H1 (cell line): ENCODE results near the gene RPLP2. TPM values are rescaled to one million over a fixed set of nuclear protein-coding genes. Genes with fewer than 3 reads are reported as not detected.
A peak's percentile ranks its signal among the peaks of the same experiment; 100 is the strongest.

Source experiments
- CTCF ChIA-PET: fragments of 300-600 bp; sonication (Branson Sonifier 250); formaldehyde crosslinking; loops from one replicate; lab custom pipeline; 2021; ENCODE audit not compliant: partially characterized antibody; lab: Charles Lee
- POLR2A ChIA-PET: fragments of 300-600 bp; sonication (Branson Sonifier 250); formaldehyde crosslinking; loops from one replicate; lab custom pipeline; 2021; ENCODE audit warnings: inconsistent platforms; ENCODE audit not compliant: partially characterized antibody; lab: Charles Lee
- DNase-seq, 2 experiments: peaks; one replicate each; pipeline versions ENCODE4 v3.0.0 to v3.0.0-alpha.2; 2010 to 2022; ENCODE audit warnings: low spot score in 2 of 2, low read depth in 1 of 2, mixed read lengths in 1 of 2
- FAIRE-seq: peaks from 2 replicates; lab custom pipeline; 2011; peaks lifted over from hg19 to GRCh38; lab: Jason Lieb, UNC
- H2AFZ ChIP-seq: 2 replicates; pipeline ENCODE4 v1.8.1; 2012; ENCODE audit warnings: low read length, inconsistent platforms
- H2AK5ac ChIP-seq: 2 replicates; pipeline ENCODE4 v1.6.1; 2013; ENCODE audit warnings: low read depth, low read length
- H2BK120ac ChIP-seq: replicated peaks from 2 replicates; pipeline ENCODE3; 2013; ENCODE audit warnings: low read depth, low read length, inconsistent platforms
- H2BK12ac ChIP-seq: 2 replicates; pipeline ENCODE4 v1.6.1; 2013; ENCODE audit warnings: low read depth, low read length
- H2BK15ac ChIP-seq: 2 replicates; pipeline ENCODE4 v1.6.1; 2013; ENCODE audit warnings: low read length
- H2BK20ac ChIP-seq: 2 replicates; pipeline ENCODE4 v1.6.1; 2013; ENCODE audit warnings: low read length
- H2BK5ac ChIP-seq: 2 replicates; pipeline ENCODE4 v1.6.1; 2013; ENCODE audit warnings: low read depth, low read length
- H3K14ac ChIP-seq: 2 replicates; pipeline ENCODE4 v1.6.1; 2013; ENCODE audit warnings: inconsistent platforms; ENCODE audit not compliant: insufficient read length
- H3K18ac ChIP-seq: 2 replicates; pipeline ENCODE4 v1.6.1; 2013; ENCODE audit warnings: low read length; ENCODE audit errors: extremely low read depth
- H3K23ac ChIP-seq: 2 replicates; pipeline ENCODE4 v1.6.1; 2013; ENCODE audit warnings: inconsistent platforms; ENCODE audit not compliant: insufficient read length
- H3K23me2 ChIP-seq: 2 replicates; pipeline ENCODE4 v1.6.1; 2013; ENCODE audit warnings: low read depth, low read length
- H3K27ac ChIP-seq: 2 replicates; pipeline ENCODE4 v1.6.1; 2011; ENCODE audit warnings: low read depth, low read length, inconsistent platforms
- H3K27me3 ChIP-seq, 4 experiments: replicated peaks in 1 of 4; 1 replicate in 1 of 4; 2 replicates in 3 of 4; pipeline versions ENCODE4 v1.6.1 to v1.8.1; 2011 to 2013; ENCODE audit warnings: low read length in 3 of 4, mild to moderate bottlenecking in 3 of 4, inconsistent platforms in 2 of 4, mixed read lengths in 2 of 4, moderate library complexity in 1 of 4; ENCODE audit not compliant: control insufficient read depth in 3 of 4, insufficient read depth in 3 of 4; ENCODE audit errors: extremely low read depth in 1 of 4
- H3K36me3 ChIP-seq, 4 experiments: 2 replicates each; pipeline versions ENCODE4 v1.6.1 to v1.8.1; 2011 to 2013; ENCODE audit warnings: mild to moderate bottlenecking in 4 of 4, low read length in 3 of 4, moderate library complexity in 2 of 4, control low read depth in 1 of 4, inconsistent platforms in 1 of 4; ENCODE audit not compliant: insufficient read depth in 4 of 4, control insufficient read depth in 2 of 4
- H3K4ac ChIP-seq: replicated peaks from 2 replicates; pipeline ENCODE3; 2013; ENCODE audit warnings: low read length, low read depth, mixed read lengths, inconsistent platforms; ENCODE audit not compliant: insufficient read length
- H3K4me1 ChIP-seq, 4 experiments: replicated peaks in 1 of 4; 1 replicate in 1 of 4; 2 replicates in 3 of 4; pipeline versions ENCODE4 v1.6.1 to v1.8.1; 2011 to 2013; ENCODE audit warnings: low read length in 3 of 4, inconsistent platforms in 2 of 4, mixed read lengths in 1 of 4; ENCODE audit not compliant: insufficient read depth in 4 of 4, control insufficient read depth in 3 of 4
- H3K4me2 ChIP-seq, 2 experiments: 2 replicates each; pipeline versions ENCODE4 v1.6.1 to v1.8.1; 2011 to 2013; ENCODE audit warnings: low read depth in 2 of 2, low read length in 2 of 2, control low read depth in 1 of 2, inconsistent platforms in 1 of 2, mild to moderate bottlenecking in 1 of 2; ENCODE audit not compliant: insufficient read depth in 1 of 2
- H3K4me3 ChIP-seq, 4 experiments: fragments of 200-600, 300-600 bp in 1 of 4; sonication (generic), shearing (Covaris generic), sonication (Bioruptor Twin) in 1 of 4; 2 replicates each; pipeline versions ENCODE4 v1.5.1 to v1.8.1; 2011 to 2016; ENCODE audit warnings: low read length in 4 of 4, low read depth in 3 of 4, control low read depth in 2 of 4, inconsistent platforms in 2 of 4, mild to moderate bottlenecking in 2 of 4, mixed read lengths in 1 of 4, moderate library complexity in 1 of 4; ENCODE audit not compliant: insufficient read depth in 2 of 4; ENCODE audit errors: extremely low read depth in 1 of 4
- H3K56ac ChIP-seq: replicated peaks from 2 replicates; pipeline ENCODE3; 2013; ENCODE audit warnings: low read depth, mild to moderate bottlenecking, mixed read lengths, low read length, inconsistent platforms; ENCODE audit not compliant: insufficient read length
- H3K79me1 ChIP-seq: 2 replicates; pipeline ENCODE4 v1.6.1; 2013; ENCODE audit warnings: low read depth, low read length, control low read depth
- H3K79me2 ChIP-seq, 2 experiments: 2 replicates each; pipeline versions ENCODE4 v1.6.1 to v1.8.1; 2012 to 2013; ENCODE audit warnings: low read length in 2 of 2, mild to moderate bottlenecking in 2 of 2, inconsistent platforms in 1 of 2; ENCODE audit not compliant: insufficient read depth in 2 of 2, control insufficient read depth in 1 of 2
- H3K9ac ChIP-seq, 4 experiments: replicated peaks in 1 of 4; 1 replicate in 1 of 4; 2 replicates in 3 of 4; pipeline versions ENCODE4 v1.6.1 to v1.8.1; 2011 to 2013; ENCODE audit warnings: low read depth in 3 of 4, low read length in 3 of 4, control low read depth in 2 of 4, mild to moderate bottlenecking in 2 of 4, moderate library complexity in 2 of 4, inconsistent platforms in 1 of 4; ENCODE audit errors: extremely low read depth in 1 of 4
- H3K9me3 ChIP-seq, 2 experiments: 2 replicates each; pipeline versions ENCODE4 v1.6.1 to v1.8.1; 2012 to 2013; ENCODE audit warnings: mild to moderate bottlenecking in 2 of 2, moderate library complexity in 2 of 2, control low read depth in 1 of 2, inconsistent platforms in 1 of 2, low read depth in 1 of 2, low read length in 1 of 2, mixed read lengths in 1 of 2; ENCODE audit not compliant: insufficient read depth in 2 of 2
- H4K20me1 ChIP-seq, 2 experiments: replicated peaks in 1 of 2; 2 replicates each; pipeline versions ENCODE3 to v1.8.1; 2011 to 2013; ENCODE audit warnings: inconsistent platforms in 2 of 2, low read length in 2 of 2, mild to moderate bottlenecking in 1 of 2; ENCODE audit not compliant: insufficient read depth in 2 of 2, control insufficient read depth in 1 of 2
- H4K5ac ChIP-seq: 2 replicates; pipeline ENCODE4 v1.6.1; 2013; ENCODE audit warnings: low read length, low read depth, mixed read lengths, inconsistent platforms; ENCODE audit not compliant: insufficient read length
- H4K8ac ChIP-seq: 2 replicates; pipeline ENCODE4 v1.8.0; 2013; ENCODE audit warnings: mild to moderate bottlenecking, moderate library complexity, low read length, inconsistent platforms; ENCODE audit not compliant: insufficient read depth; ENCODE audit errors: extremely low read depth
- H4K91ac ChIP-seq: replicated peaks from 2 replicates; pipeline ENCODE3; 2013; ENCODE audit warnings: low read length, mixed read lengths, inconsistent platforms; ENCODE audit not compliant: insufficient read length
- ASH2L ChIP-seq: fragments of 200-600, 300-600 bp; sonication (generic); IDR thresholded peaks from one replicate; pipeline ENCODE4 v1.7.1; 2017; ENCODE audit warnings: low read length
- BCL11A ChIP-seq, 2 experiments: IDR thresholded peaks; one replicate each; pipeline ENCODE4 v1.6.1; 2011; ENCODE audit warnings: low read depth in 2 of 2, low read length in 2 of 2, mild to moderate bottlenecking in 2 of 2
- CBX5 ChIP-seq: fragments of 300-800, 300-1000 bp; sonication (generic); IDR thresholded peaks from 2 replicates; pipeline ENCODE4 v1.7.1; 2016; ENCODE audit warnings: antibody characterized with exemption, low read length, low read depth
- CBX8 ChIP-seq: fragments of 300-800, 300-1000 bp; sonication (generic); IDR thresholded peaks from 2 replicates; pipeline ENCODE4 v1.7.1; 2016; ENCODE audit warnings: low read depth, low read length, borderline replicate concordance
- CHD2 ChIP-seq: IDR thresholded peaks from 2 replicates; pipeline ENCODE4 v1.6.1; 2012; ENCODE audit warnings: low read length, improper control_type of control experiment
- MAX ChIP-seq: IDR thresholded peaks from 2 replicates; pipeline ENCODE4 v1.6.1; 2012; ENCODE audit warnings: inconsistent platforms
- NANOG ChIP-seq: IDR thresholded peaks from 2 replicates; pipeline ENCODE4 v1.6.1; 2011; ENCODE audit warnings: low read length, low read depth, mild to moderate bottlenecking, inconsistent platforms; ENCODE audit not compliant: insufficient read depth, poor library complexity, severe bottlenecking
- PHF8 ChIP-seq: fragments of 200-600 bp; sonication (generic); conservative IDR thresholded peaks from 2 replicates; pipeline ENCODE4 v1.7.1; 2012; ENCODE audit warnings: low read depth, mild to moderate bottlenecking, inconsistent platforms, low read length, moderate library complexity
- POU5F1 ChIP-seq: IDR thresholded peaks from 2 replicates; pipeline ENCODE4 v1.6.1; 2011; ENCODE audit warnings: low read depth, mild to moderate bottlenecking, low read length, moderate library complexity
- RNF2 ChIP-seq: fragments of 200-900, 300-1000 bp; sonication (generic); IDR thresholded peaks from 2 replicates; pipeline ENCODE4 v1.7.1; 2016; ENCODE audit warnings: borderline replicate concordance, low read depth, mild to moderate bottlenecking, antibody characterized with exemption, low read length; ENCODE audit not compliant: poor library complexity, severe bottlenecking; ENCODE audit errors: missing control alignments
- WGBS, 2 experiments: shearing (Covaris generic) in 1 of 2; methylation state at CpG; one replicate each; pipeline versions ENCODE4 v1.1.6 to v1.1.7; 2013 to 2015; ENCODE audit warnings: low lambda C conversion rate in 2 of 2, mixed read lengths in 2 of 2, inconsistent platforms in 1 of 2, low coverage in 1 of 2, missing lambda C conversion rate in 1 of 2; ENCODE audit not compliant: insufficient replicate concordance in 2 of 2, insufficient coverage in 1 of 2, insufficient read length in 1 of 2; ENCODE audit errors: extremely low coverage in 1 of 2, missing lambda C conversion rate in 1 of 2; 5-methylcytosine and 5-hydroxymethylcytosine counted together
- polyA plus RNA-seq, 7 experiments: library from polyadenylated mRNA; depleted of rRNA in 3 of 7; stranded (reverse) in 5 of 7; unstranded in 2 of 7; fragments of >200 nt in 5 of 7; fragments of 200-250 nt in 2 of 7; gene quantifications; 1 replicate in 5 of 7; 2 replicates in 1 of 7; 4 replicates in 1 of 7; pipeline versions ENCODE4 v1.2.1 to v1.2.3, GENCODE V29; 2011 to 2013; ENCODE audit warnings: missing spikeins in 2 of 7, mixed read lengths in 2 of 7
- total RNA-seq: library from RNA; stranded (reverse); fragmentation: NEBNext Ultra II Directional; extraction: Animal tissue kit (Norgen Biotek cat#: 25700); gene quantifications from 2 replicates; pipeline ENCODE4 v1.2.1, GENCODE V29; 2021

Gene RPLP2
- total and polyA plus RNA-seq, 2 of the 8 experiments (the other 6 are each of a cell fraction or from before 2014, with no cell fraction given), result 1,789 to 2,106 TPM

- H2AFZ ChIP-seq, result no peak overlapping the region
- H3K4me1 ChIP-seq, result peaks cover 4 to 28% (median 18%) of the 10 kb centered on the region in 4 experiments
- POLR2A ChIA-PET, result interaction anchor here (1.1 to 53.0 kb wide), 6 partner anchors 9 to 35 kb away, joined by 3 to 1917 read pairs (median 6); partner anchors contain the start of genes CD151, CRACR2B, GATD1 and PIDD1
- no peak overlapping the region for H4K91ac ChIP-seq
- H2BK120ac ChIP-seq, result no peak overlapping the region
- 0 out of 2 replicates have a peak, but pooled peaks cover 7% of the 10 kb centered on the region for H3K79me1 ChIP-seq
- no peaks in the 10 kb centered on the region for H3K27me3 ChIP-seq
- H3K4me3 ChIP-seq, result no peak overlapping the region
- H4K20me1 ChIP-seq, result peaks cover 0 to 12% of the 10 kb centered on the region in 2 experiments
- no peak overlapping the region for H3K27ac ChIP-seq
- FAIRE-seq (no peak), DNase-seq (no peak)
- peaks cover 0 to 20% (median 1%) of the 10 kb centered on the region in 4 experiments; a peak in 4 of 8 replicates for H3K36me3 ChIP-seq
- H2BK5ac ChIP-seq, result no peak overlapping the region; the same call in 1 of the 2 replicates
- no peak overlapping the region for H3K56ac ChIP-seq
- no peak overlapping the region; a peak in 1 of 4 replicates for H3K4me2 ChIP-seq
- no peak overlapping the region; the same call in 1 of the 2 replicates for H3K18ac ChIP-seq
- H3K9ac ChIP-seq, result no peak overlapping the region
- H4K8ac ChIP-seq, result 0 out of 2 replicates have a peak overlapping the region, but pooled peaks have one; percentile 46
- H3K23ac ChIP-seq, result no peak overlapping the region
- no peaks in the 10 kb centered on the region for H3K9me3 ChIP-seq
- CTCF ChIA-PET, result interaction anchor here (0.9 to 3.4 kb wide), 4 partner anchors 9 to 36 kb away, joined by 3 to 14 read pairs (median 4); no protein-coding TSS in a partner anchor
- peaks cover 7% of the 10 kb centered on the region for H3K23me2 ChIP-seq
- H2BK12ac ChIP-seq, result no peak overlapping the region
- H2BK15ac ChIP-seq, result no peak overlapping the region
- H2AK5ac ChIP-seq, result no peak overlapping the region
- H3K14ac ChIP-seq, result no peak overlapping the region
- no peak overlapping the region for H2BK20ac ChIP-seq
- H3K79me2 ChIP-seq, result peaks cover 0 to 5% of the 10 kb centered on the region in 2 experiments; a peak in 1 of 4 replicates
- 93% methylated on average over 27 of the region's 38 CpGs; no CpG with 5 or more reads in 1 of the 2 experiments for WGBS, 2 experiments
- H4K5ac ChIP-seq, result no peak overlapping the region
- no peak overlapping the region for H3K4ac ChIP-seq
- TF ChIP-seq CHD2, result no peak
- TF ChIP-seq POU5F1, result no peak
- no peak for TF ChIP-seq ASH2L
- TF ChIP-seq BCL11A (IDR thresholded peaks at IDR 0.05; ENCODE audit: low read depth in 2 of 2, low read length in 2 of 2), result no peak
- no peak for TF ChIP-seq NANOG
- no peak for TF ChIP-seq CBX5
- no peak for TF ChIP-seq RNF2
- TF ChIP-seq CBX8, result no peak
- TF ChIP-seq PHF8, result no peak
- TF ChIP-seq MAX, result no peak
These were observed 14.8 kb upstream of the RPLP2 start for GRCh38 chr11:794766-795633.
